GM23248 (cell line): ENCODE data around the gene PPM1H.

Source experiments
- EZH2 ChIP-seq: fragments of 200-600 bp; sonication (generic); IDR thresholded peaks from 2 replicates; pipeline ENCODE4 v1.6.1; 2018; ENCODE audit warnings: antibody characterized with exemption, mild to moderate bottlenecking; ENCODE audit not compliant: insufficient read depth, poor library complexity, severe bottlenecking
- EZH2phosphoT487 ChIP-seq: fragments of 200-600 bp; sonication (generic); IDR thresholded peaks from 2 replicates; pipeline ENCODE4 v1.6.1; 2018; ENCODE audit warnings: antibody characterized with exemption, moderate library complexity, mild to moderate bottlenecking, low read depth; ENCODE audit not compliant: insufficient read depth

DNA sequence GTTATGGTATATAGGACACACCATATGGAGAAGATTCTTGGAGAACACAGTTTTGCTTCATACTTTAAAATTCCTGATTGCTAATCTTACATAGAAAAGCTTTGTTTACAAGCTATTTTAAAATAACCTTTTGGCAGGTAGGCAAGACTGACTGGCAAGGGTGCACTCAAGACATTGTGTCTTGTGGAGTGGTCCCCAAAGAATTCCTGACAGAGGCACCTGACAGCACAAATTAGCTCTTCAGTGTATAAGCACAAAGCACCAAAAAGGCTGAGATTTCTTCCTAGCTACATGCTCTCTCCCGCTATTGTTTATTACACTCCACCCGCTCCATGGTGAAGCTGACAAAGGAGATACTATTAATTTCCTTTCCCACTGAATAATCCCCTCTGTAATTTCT, 329.0 kb downstream of the PPM1H start:
- TF ChIP-seq EZH2 (no peak), EZH2phosphoT487 (no peak)
